Measurements from ENCODE around the gene DDX19B. TPM values are rescaled to one million over a fixed set of nuclear protein-coding genes. Genes with fewer than 3 reads are reported as not detected.
A peak's percentile ranks its signal among the peaks of the same experiment; 100 is the strongest.

The DDX19B gene
- total RNA-seq, 1 donor from 2014 or later: 41.0 TPM

GRCh38 chr16:70372921-70373728 is 74.1 kb downstream of the DDX19B start:
- H3K9me3 Mint-ChIP-seq: no peaks in the 10 kb centered on the region
- H2AFZ ChIP-seq (replicated peaks): no peak overlapping the region
- H3K36me3 ChIP-seq: peaks cover 4% of the 10 kb centered on the region
- no peaks in the 10 kb centered on the region for H3K9me3 ChIP-seq (ENCODE audit: low read depth)
- H3K36me3 Mint-ChIP-seq: peaks cover 30% of the 10 kb centered on the region
- H3K4me3 ChIP-seq: no peak overlapping the region
- peaks cover 3% of the 10 kb centered on the region for H3K27me3 Mint-ChIP-seq (ENCODE audit: insufficient read depth, low read depth)
- no peak overlapping the region for H3K27ac ChIP-seq
- no peak overlapping the region for H3K4me3 Mint-ChIP-seq
- DNase-seq (ENCODE audit: low spot score): no peak
- peaks cover 7% of the 10 kb centered on the region for H3K4me1 Mint-ChIP-seq
- no peak overlapping the region for H3K27ac Mint-ChIP-seq
- H3K4me1 ChIP-seq: no peaks in the 10 kb centered on the region
- peaks cover 5% of the 10 kb centered on the region for H3K79me2 ChIP-seq (ENCODE audit: low read depth)
- H3F3A ChIP-seq (ENCODE audit: low read depth): peaks cover 37% of the 10 kb centered on the region
- H3K9ac ChIP-seq: no peak overlapping the region
- H4K20me1 ChIP-seq (ENCODE audit: low read depth): no peaks in the 10 kb centered on the region
- no peak for TF ChIP-seq EZH2phosphoT487 (IDR thresholded peaks at IDR 0.05)
- TF ChIP-seq EZH2 (IDR thresholded peaks at IDR 0.05): no peak
- TF ChIP-seq CTCF (IDR thresholded peaks at IDR 0.05): no peak
- no peak overlapping the region for H3K4me2 ChIP-seq
- H3K27me3 ChIP-seq: no peaks in the 10 kb centered on the region

- no peak overlapping the region for H3K4me2 ChIP-seq
- H3K79me2 ChIP-seq (ENCODE audit: low read depth): peaks cover 11% of the 10 kb centered on the region
- TF ChIP-seq EZH2phosphoT487 (IDR thresholded peaks at IDR 0.05) (no peak), EZH2 (IDR thresholded peaks at IDR 0.05) (no peak), CTCF (IDR thresholded peaks at IDR 0.05) (no peak)
- peaks cover 45% of the 10 kb centered on the region for H3F3A ChIP-seq (ENCODE audit: low read depth)
- Mint-ChIP-seq H3K27ac (no peak overlapping the region), H3K9me3 (no peaks in the 10 kb centered on the region), H3K36me3 (peaks cover 27% of the 10 kb centered on the region), H3K4me3 (peak overlapping the region; percentile 43), H3K27me3 (ENCODE audit: insufficient read depth, low read depth) (peaks cover 3% of the 10 kb centered on the region), H3K4me1 (peaks cover 10% of the 10 kb centered on the region)
- H3K4me3 ChIP-seq: no peak overlapping the region
- no peaks in the 10 kb centered on the region for H3K4me1 ChIP-seq
- H3K9me3 ChIP-seq (ENCODE audit: low read depth): no peaks in the 10 kb centered on the region
- peaks cover 4% of the 10 kb centered on the region for H3K36me3 ChIP-seq
- no peak overlapping the region for H3K9ac ChIP-seq
- no peak overlapping the region for H2AFZ ChIP-seq (replicated peaks)
- no peak for DNase-seq (ENCODE audit: low spot score)
- no peak overlapping the region for H3K27ac ChIP-seq
- no peaks in the 10 kb centered on the region for H3K27me3 ChIP-seq
- H4K20me1 ChIP-seq (ENCODE audit: low read depth): no peaks in the 10 kb centered on the region
Observed at GRCh38 chr16:70374213-70374612, 75.2 kb downstream of the DDX19B start.

- Histone ChIP-seq H3K9me3 (ENCODE audit: low read depth) (no peaks in the 10 kb centered on the region), H3K79me2 (ENCODE audit: low read depth) (peaks cover 27% of the 10 kb centered on the region), H3K27ac (peak overlapping the region; percentile 83), H3K9ac (no peak overlapping the region), H3K4me1 (no peaks in the 10 kb centered on the region), H3K27me3 (no peaks in the 10 kb centered on the region), H3K4me2 (no peak overlapping the region), H3K36me3 (no peaks in the 10 kb centered on the region), H3K4me3 (no peak overlapping the region), H3F3A (ENCODE audit: low read depth) (peaks cover 62% of the 10 kb centered on the region), H2AFZ (replicated peaks) (no peak overlapping the region), H4K20me1 (ENCODE audit: low read depth) (no peaks in the 10 kb centered on the region)
- Mint-ChIP-seq H3K9me3 (no peaks in the 10 kb centered on the region), H3K4me1 (peaks cover 18% of the 10 kb centered on the region), H3K27me3 (ENCODE audit: insufficient read depth, low read depth) (peaks cover 5% of the 10 kb centered on the region), H3K36me3 (peaks cover 20% of the 10 kb centered on the region), H3K27ac (peak overlapping the region; percentile 37), H3K4me3 (no peak overlapping the region)
- TF ChIP-seq EZH2phosphoT487 (IDR thresholded peaks at IDR 0.05) (no peak), CTCF (IDR thresholded peaks at IDR 0.05) (no peak), EZH2 (IDR thresholded peaks at IDR 0.05) (no peak)
- no peak for DNase-seq (ENCODE audit: low spot score)
Observed at GRCh38 chr16:70375636-70376611, 76.9 kb downstream of the DDX19B start.

Data from neural progenitor cell (in vitro differentiated cells).